Activated CD8-positive, alpha-beta memory T cell treated with anti-CD3 and anti-CD28 coated beads, Interleukin-2, amount 10 ng/mL, durations not matched to agents 7 days and 5 days (primary cell): ENCODE data around the gene CLINT1. TPM values are rescaled to one million over a fixed set of nuclear protein-coding genes. Genes with fewer than 3 reads are reported as not detected.

Source experiments
- ATAC-seq: fragments of 150-1000 bp; cut with Tn5 transposase; one replicate; pipeline ENCODE4 v1.10.0; 2021; ENCODE audit warnings: moderate library complexity
- CTCF ChIA-PET: fragments of 350-600 bp; sonication (Branson Sonifier 250); formaldehyde crosslinking; loops from one replicate; lab custom pipeline; 2021; ENCODE audit warnings: antibody characterized with exemption; lab: Charles Lee
- DNase-seq: peaks from one replicate; pipeline ENCODE4 v3.0.0-alpha.2; 2020
- H3K27ac Mint-ChIP-seq: one replicate; pipeline ENCODE4 v1.8.0; 2021; ENCODE audit warnings: mild to moderate bottlenecking, mixed read lengths
- H3K27me3 Mint-ChIP-seq: one replicate; pipeline ENCODE4 v1.8.0; 2021; ENCODE audit warnings: mixed read lengths
- H3K36me3 Mint-ChIP-seq: one replicate; pipeline ENCODE4 v1.8.0; 2021; ENCODE audit warnings: mild to moderate bottlenecking, mixed read lengths
- H3K4me1 Mint-ChIP-seq: one replicate; pipeline ENCODE4 v1.8.0; 2021; ENCODE audit warnings: mixed read lengths
- H3K4me3 Mint-ChIP-seq: one replicate; pipeline ENCODE4 v1.8.0; 2021; ENCODE audit warnings: mild to moderate bottlenecking, moderate library complexity, mixed read lengths
- H3K9me3 Mint-ChIP-seq: one replicate; pipeline ENCODE4 v1.8.0; 2022; ENCODE audit warnings: low read depth, mixed read lengths
- total RNA-seq, 2 experiments: library from RNA; stranded (reverse); gene quantifications; one replicate each; pipeline ENCODE4 v1.2.3, GENCODE V29; 2021

CLINT1 gene
- total RNA-seq, 2 experiments from 2014 or later: 48.4 to 56.6 TPM

DNA sequence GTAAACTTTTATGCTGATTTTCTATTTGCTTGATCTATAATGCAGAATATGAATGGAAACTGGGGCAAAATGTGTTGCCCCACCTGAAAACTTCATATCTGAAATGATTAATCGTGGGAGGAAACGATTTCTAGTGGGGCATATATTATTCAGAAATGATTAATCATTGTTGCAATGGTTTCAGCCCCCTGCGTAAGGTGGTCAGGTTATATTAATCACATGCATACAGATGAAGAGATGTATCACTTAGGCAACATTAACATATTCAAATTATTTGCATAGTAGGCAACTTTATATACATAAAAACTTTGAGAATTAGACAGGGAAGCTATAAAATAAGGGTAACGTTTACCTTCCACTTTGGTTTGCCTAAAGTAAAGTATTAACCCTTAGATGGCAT lies 65.6 kb downstream of the CLINT1 start:
- Mint-ChIP-seq H3K27ac (no peak overlapping the region), H3K4me3 (no peak overlapping the region), H3K27me3 (no peaks in the 10 kb centered on the region), H3K4me1 (peaks cover 12% of the 10 kb centered on the region), H3K9me3 (no peaks in the 10 kb centered on the region), H3K36me3 (peaks cover 27% of the 10 kb centered on the region)
- no peak for ATAC-seq
- CTCF ChIA-PET: interaction anchor here (1.0 kb wide), 2 partner anchors 20 to 35 kb away, joined by 3 read pairs; no protein-coding TSS in a partner anchor
- DNase-seq: no peak

- CTCF ChIA-PET: no interaction called here
- DNase-seq (no peak), ATAC-seq (no peak)
- no peaks in the 10 kb centered on the region for H3K9me3 Mint-ChIP-seq
- no peak overlapping the region for H3K27ac Mint-ChIP-seq
- no peak overlapping the region for H3K4me3 Mint-ChIP-seq
- H3K36me3 Mint-ChIP-seq: peaks cover 18% of the 10 kb centered on the region
- H3K27me3 Mint-ChIP-seq: no peaks in the 10 kb centered on the region
- peaks cover 2% of the 10 kb centered on the region for H3K4me1 Mint-ChIP-seq
Observed at GRCh38 chr5:157785801-157786200, 73.1 kb downstream of the CLINT1 start.

- CTCF ChIA-PET: no interaction called here
- Mint-ChIP-seq H3K27ac (no peak overlapping the region), H3K36me3 (no peaks in the 10 kb centered on the region)
Observed at GRCh38 chr5:157779221-157779620, 79.7 kb downstream of the CLINT1 start.

DNA sequence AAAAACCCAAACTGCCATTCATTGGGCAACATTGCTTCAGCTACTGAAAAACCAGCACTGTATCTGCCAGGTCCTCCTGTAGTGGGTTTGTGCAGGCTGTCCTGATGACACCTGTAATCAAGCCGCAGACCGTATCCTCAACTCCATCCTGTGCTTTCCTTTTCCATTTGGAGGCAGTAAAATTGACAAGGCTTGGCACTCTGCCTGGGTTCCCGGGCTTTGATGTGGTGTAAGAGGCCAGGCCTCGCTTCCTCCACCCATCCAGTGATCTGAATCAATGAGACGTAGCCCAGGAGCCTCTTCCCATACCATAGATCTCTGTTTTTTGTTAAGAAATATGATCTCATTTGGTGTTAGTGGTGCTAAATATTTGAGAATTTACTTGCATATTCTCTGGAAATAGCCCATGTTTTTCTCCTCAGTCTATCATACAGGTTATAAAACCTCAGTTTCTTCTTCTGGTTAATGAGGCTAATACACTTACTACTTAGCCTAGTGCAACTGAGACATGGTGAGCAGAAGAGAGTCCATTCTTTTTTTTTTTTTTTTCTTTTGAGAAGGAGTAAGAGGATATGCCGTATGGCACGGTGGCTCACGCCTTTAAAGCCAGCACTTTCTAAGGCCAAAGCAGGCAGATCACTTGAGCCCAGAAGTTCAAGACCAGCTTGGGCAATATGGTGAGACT lies 80.7 kb downstream of the CLINT1 start:
- no peak overlapping the region for H3K27ac Mint-ChIP-seq
- CTCF ChIA-PET: interaction anchor here (1.5 kb wide), 1 partner anchor 170 kb away, joined by 6 read pairs; no protein-coding TSS in a partner anchor
- peaks cover 1% of the 10 kb centered on the region for H3K27me3 Mint-ChIP-seq
- no peak overlapping the region for H3K4me3 Mint-ChIP-seq
- no peaks in the 10 kb centered on the region for H3K4me1 Mint-ChIP-seq
- no peak for DNase-seq
- no peaks in the 10 kb centered on the region for H3K9me3 Mint-ChIP-seq
- H3K36me3 Mint-ChIP-seq: no peaks in the 10 kb centered on the region
- ATAC-seq: no peak

More at GRCh38 chr5:157779221-157779620, 79.7 kb downstream of the CLINT1 start:
- no peak for DNase-seq
- Mint-ChIP-seq H3K9me3 (no peaks in the 10 kb centered on the region), H3K4me1 (no peaks in the 10 kb centered on the region), H3K4me3 (no peak overlapping the region), H3K27me3 (no peaks in the 10 kb centered on the region)
- ATAC-seq: no peak

DNA sequence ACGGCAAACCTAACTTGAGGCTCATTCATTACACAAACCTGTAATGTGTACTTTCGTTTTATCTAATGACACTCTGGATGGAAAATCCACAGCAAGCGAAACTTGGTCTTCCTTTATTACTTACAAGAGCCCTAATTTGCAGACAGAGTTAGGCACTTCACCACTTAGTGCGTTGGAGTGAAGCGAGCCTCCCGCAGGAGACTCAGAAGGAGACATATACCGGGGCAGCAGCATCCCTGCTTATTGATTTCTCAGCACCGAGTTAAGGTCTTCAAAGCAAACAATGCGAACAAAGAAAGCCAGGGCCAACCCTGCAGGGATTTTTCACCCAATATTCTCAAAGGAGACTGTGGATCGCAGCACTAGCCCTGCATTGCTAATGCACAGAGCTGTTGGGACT lies 86.8 kb downstream of the CLINT1 start:
- DNase-seq (no peak), ATAC-seq (no peak)
- CTCF ChIA-PET: interaction anchor here (1.0 kb wide), 1 partner anchor 10 kb away, joined by 3 read pairs; no protein-coding TSS in a partner anchor
- H3K36me3 Mint-ChIP-seq: no peaks in the 10 kb centered on the region
- H3K4me1 Mint-ChIP-seq: no peaks in the 10 kb centered on the region
- peaks cover 2% of the 10 kb centered on the region for H3K9me3 Mint-ChIP-seq
- peak overlapping the region; percentile 31 for H3K4me3 Mint-ChIP-seq
- peaks cover 4% of the 10 kb centered on the region for H3K27me3 Mint-ChIP-seq
- no peak overlapping the region for H3K27ac Mint-ChIP-seq

- Mint-ChIP-seq H3K27ac (no peak overlapping the region), H3K9me3 (peaks cover 2% of the 10 kb centered on the region), H3K36me3 (no peaks in the 10 kb centered on the region), H3K27me3 (peaks cover 4% of the 10 kb centered on the region), H3K4me3 (no peak overlapping the region), H3K4me1 (no peaks in the 10 kb centered on the region)
- CTCF ChIA-PET: interaction anchor here (0.5 kb wide), 1 partner anchor 703 kb away, joined by 4 read pairs; no protein-coding TSS in a partner anchor
- ATAC-seq: no peak
- DNase-seq: no peak
Observed at GRCh38 chr5:157770665-157771064, 88.3 kb downstream of the CLINT1 start.

DNA sequence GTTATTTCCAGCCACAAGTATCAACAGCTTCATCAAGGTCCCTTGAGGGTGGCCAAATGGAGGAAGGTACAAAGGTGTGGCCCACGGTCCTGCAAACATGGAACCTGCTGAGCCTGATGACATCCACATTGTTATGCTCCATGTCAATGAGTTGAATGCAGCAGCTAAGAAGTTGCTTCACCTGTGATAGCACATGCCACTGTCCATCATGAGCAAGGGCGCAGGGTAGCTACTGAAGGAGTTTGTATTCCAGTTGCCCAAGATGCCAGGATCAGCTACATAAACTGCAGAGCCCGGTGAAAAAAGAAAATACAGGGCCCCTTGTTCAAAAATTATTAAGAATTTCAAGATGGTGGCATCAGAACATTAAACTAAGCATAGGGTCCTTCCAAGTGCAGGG lies 91.3 kb downstream of the CLINT1 start:
- H3K36me3 Mint-ChIP-seq: no peaks in the 10 kb centered on the region
- no peak for DNase-seq
- peaks cover 2% of the 10 kb centered on the region for H3K9me3 Mint-ChIP-seq
- ATAC-seq: no peak
- no peaks in the 10 kb centered on the region for H3K4me1 Mint-ChIP-seq
- CTCF ChIA-PET: interaction anchor here (1.0 kb wide), 1 partner anchor 24 kb away, joined by 3 read pairs; the partner anchor contains the start of gene LSM11
- peaks cover 2% of the 10 kb centered on the region for H3K27me3 Mint-ChIP-seq
- no peak overlapping the region for H3K4me3 Mint-ChIP-seq
- H3K27ac Mint-ChIP-seq: no peak overlapping the region

GRCh38 chr5:157766902-157767301 lies 92.0 kb downstream of the CLINT1 start:
- DNase-seq (no peak), ATAC-seq (no peak)
- H3K27me3 Mint-ChIP-seq: peaks cover 2% of the 10 kb centered on the region
- H3K27ac Mint-ChIP-seq: no peak overlapping the region
- H3K4me1 Mint-ChIP-seq: no peaks in the 10 kb centered on the region
- peaks cover 2% of the 10 kb centered on the region for H3K9me3 Mint-ChIP-seq
- H3K36me3 Mint-ChIP-seq: no peaks in the 10 kb centered on the region
- no peak overlapping the region for H3K4me3 Mint-ChIP-seq
- CTCF ChIA-PET: interaction anchor here (1.0 kb wide), 1 partner anchor 23 kb away, joined by 3 read pairs; the partner anchor contains the start of gene LSM11

DNA sequence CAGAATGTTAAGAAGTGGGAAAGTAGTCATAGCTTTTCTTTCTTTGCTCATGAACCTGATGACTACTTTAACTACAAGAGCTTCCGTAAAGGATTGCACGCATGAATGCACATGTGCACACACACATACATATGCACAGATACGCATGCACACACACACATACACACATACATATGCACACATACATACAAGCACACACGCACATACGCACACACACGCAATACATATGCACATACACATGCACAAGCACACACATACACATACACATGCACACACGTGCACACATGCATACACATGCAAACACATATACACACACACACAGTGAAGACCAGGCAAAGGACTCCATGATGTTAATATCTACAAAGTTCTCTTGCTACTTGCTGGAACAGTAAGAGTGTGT lies 92.5 kb downstream of the CLINT1 start:
- no peak for DNase-seq
- Mint-ChIP-seq H3K27ac (no peak overlapping the region), H3K9me3 (peaks cover 2% of the 10 kb centered on the region), H3K27me3 (peaks cover 2% of the 10 kb centered on the region), H3K4me3 (no peak overlapping the region), H3K4me1 (no peaks in the 10 kb centered on the region), H3K36me3 (no peaks in the 10 kb centered on the region)
- ATAC-seq: no peak
- CTCF ChIA-PET: no interaction called here

GRCh38 chr5:157764531-157764930 lies 94.4 kb downstream of the CLINT1 start:
- Mint-ChIP-seq H3K4me3 (no peak overlapping the region), H3K36me3 (peaks cover 2% of the 10 kb centered on the region)

DNA sequence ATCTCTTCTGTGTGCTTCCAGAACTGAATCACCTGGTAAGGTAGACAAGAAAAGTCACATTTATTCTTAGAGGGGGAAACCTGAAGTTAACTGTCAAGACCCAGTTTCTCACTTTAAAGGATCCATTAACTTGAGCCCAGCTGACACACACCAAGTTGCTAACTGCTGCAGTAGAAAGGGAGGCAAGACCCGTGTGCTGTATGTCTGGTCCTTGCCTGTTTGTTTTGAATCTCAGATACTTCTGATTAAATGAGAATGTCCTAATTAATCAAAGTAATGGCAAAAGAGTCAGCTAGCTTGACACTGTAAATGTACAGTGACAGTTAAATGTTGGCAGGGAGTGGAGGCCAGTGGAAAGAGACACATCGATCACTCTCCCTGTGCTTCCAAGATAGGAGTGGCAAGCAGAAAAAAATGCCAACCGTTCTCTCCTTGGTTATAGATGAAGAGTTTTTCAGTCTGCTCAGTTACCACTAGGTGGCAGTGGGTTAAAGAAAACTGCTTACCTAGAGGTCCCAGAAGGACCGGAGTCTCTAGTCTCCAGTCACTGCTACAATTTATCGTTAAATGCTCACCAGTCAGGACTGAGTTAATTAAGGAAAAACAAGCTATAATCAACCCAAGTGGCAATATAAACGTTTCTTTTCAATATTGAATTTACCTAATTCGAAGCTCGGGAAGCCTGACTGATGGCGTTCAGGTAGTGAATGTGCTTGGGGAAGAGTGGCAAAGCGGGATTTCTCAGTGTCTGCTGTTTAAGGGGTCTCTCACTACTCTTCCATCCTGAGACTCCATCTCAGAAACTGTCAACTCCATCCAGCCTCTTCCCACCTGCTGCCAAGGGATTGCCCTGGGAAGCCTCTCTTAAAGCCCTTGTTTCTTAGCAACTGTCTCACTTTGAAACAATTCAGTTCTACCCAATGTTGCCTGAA lies 97.0 kb downstream of the CLINT1 start:
- Mint-ChIP-seq H3K4me1 (peaks cover 10% of the 10 kb centered on the region), H3K27ac (no peak overlapping the region), H3K27me3 (no peaks in the 10 kb centered on the region), H3K9me3 (no peaks in the 10 kb centered on the region), H3K4me3 (no peak overlapping the region), H3K36me3 (peaks cover 2% of the 10 kb centered on the region)
- no peak for DNase-seq
- CTCF ChIA-PET: interaction anchor here (0.6 to 4.8 kb wide), 21 partner anchors 10 to 330 kb away, joined by 3 to 29 read pairs (median 4); partner anchors contain the start of gene LSM11
- peak; percentile 89 for ATAC-seq

More at GRCh38 chr5:157764531-157764930, 94.4 kb downstream of the CLINT1 start:
- Mint-ChIP-seq H3K4me1 (no peaks in the 10 kb centered on the region), H3K9me3 (no peaks in the 10 kb centered on the region), H3K27me3 (no peaks in the 10 kb centered on the region), H3K27ac (no peak overlapping the region)
- no peak for DNase-seq
- ATAC-seq: no peak
- CTCF ChIA-PET: interaction anchor here (1.0 to 1.5 kb wide), 2 partner anchors 184 to 231 kb away, joined by 5 to 9 read pairs; no protein-coding TSS in a partner anchor

DNA sequence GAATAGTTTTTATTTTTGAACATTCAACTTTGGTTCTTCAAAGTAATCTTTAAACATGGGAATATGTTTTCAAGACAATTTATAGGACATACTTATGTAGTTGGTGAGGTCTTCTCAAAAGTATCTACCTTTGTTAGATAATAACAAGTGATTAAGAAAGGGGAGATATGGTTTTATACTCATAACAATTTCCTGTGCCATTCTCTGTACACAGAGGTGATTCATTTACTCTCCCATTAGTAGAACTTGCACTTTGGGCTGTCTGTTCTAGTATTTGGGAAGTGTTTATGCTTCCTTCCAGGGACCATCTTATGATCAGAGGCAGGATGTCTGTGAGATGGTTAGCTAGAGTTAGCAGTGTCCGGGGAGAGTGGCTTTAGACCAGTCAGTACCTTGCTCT lies 100.2 kb downstream of the CLINT1 start:
- H3K27ac Mint-ChIP-seq: no peak overlapping the region
- ATAC-seq: no peak
- CTCF ChIA-PET: interaction anchor here (0.9 to 4.8 kb wide), 3 partner anchors 10 to 236 kb away, joined by 3 to 29 read pairs (median 8); partner anchors contain the start of gene LSM11

GRCh38 chr5:157756122-157756521 lies 102.8 kb downstream of the CLINT1 start:
- H3K36me3 Mint-ChIP-seq: peaks cover 11% of the 10 kb centered on the region
- H3K9me3 Mint-ChIP-seq: no peaks in the 10 kb centered on the region
- H3K27me3 Mint-ChIP-seq: no peaks in the 10 kb centered on the region
- H3K27ac Mint-ChIP-seq: no peak overlapping the region
- no peak overlapping the region for H3K4me3 Mint-ChIP-seq
- CTCF ChIA-PET: interaction anchor here (4.4 kb wide), 1 partner anchor 13 kb away, joined by 31 read pairs; the partner anchor contains the start of gene LSM11
- DNase-seq (no peak), ATAC-seq (no peak)
- H3K4me1 Mint-ChIP-seq: peaks cover 10% of the 10 kb centered on the region

More for the DNA sequence above, 100.2 kb downstream of the CLINT1 start:
- Mint-ChIP-seq H3K27me3 (no peaks in the 10 kb centered on the region), H3K9me3 (no peaks in the 10 kb centered on the region), H3K4me3 (no peak overlapping the region), H3K36me3 (peaks cover 4% of the 10 kb centered on the region), H3K4me1 (peaks cover 10% of the 10 kb centered on the region)
- no peak for DNase-seq
